GM20000 (cell line): ENCODE data around the gene EIF3K.

ENCODE experiments used
- DNase-seq: peaks from one replicate; pipeline ENCODE4 v3.0.0; 2012; ENCODE audit warnings: low spot score
- CTCF ChIP-seq: IDR thresholded peaks from 2 replicates; pipeline ENCODE4 v1.5.1; 2012; ENCODE audit warnings: mild to moderate bottlenecking, control low read depth; ENCODE audit errors: extremely low read depth, missing control alignments

Gene EIF3K

GRCh38 chr19:38638461-38638860 is 19.5 kb downstream of the EIF3K start:
- DNase-seq: no peak
- TF ChIP-seq CTCF: no peak

- no peak for DNase-seq
- no peak for TF ChIP-seq CTCF
These were observed 20.7 kb downstream of the EIF3K start for GRCh38 chr19:38639679-38640078.

GRCh38 chr19:38640368-38640767 is 21.4 kb downstream of the EIF3K start:
- no peak for TF ChIP-seq CTCF
- DNase-seq: no peak

DNA sequence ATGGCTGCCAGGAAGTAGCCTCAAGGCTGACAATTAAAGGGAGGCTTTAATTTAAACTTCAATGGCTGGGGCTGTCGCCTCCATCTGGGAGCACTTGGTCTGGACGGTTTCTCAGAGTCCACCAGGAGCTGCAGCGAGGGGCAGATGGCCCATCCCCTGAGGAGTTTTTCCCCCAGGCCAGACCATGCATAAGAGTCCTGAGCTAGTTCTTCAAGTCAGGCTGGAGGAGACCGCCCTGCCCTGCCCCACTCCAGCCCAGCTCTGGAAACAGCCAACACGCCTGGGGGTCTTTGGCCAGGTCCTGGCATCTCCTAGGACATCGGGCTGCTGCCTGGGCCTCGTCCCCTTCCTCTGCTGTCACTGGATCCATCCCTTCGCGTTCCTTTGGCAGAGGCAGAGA is 23.2 kb downstream of the EIF3K start:
- TF ChIP-seq CTCF: no peak

GRCh38 chr19:38644719-38645118 is 25.7 kb downstream of the EIF3K start:
- TF ChIP-seq CTCF: no peak
- no peak for DNase-seq

More for the DNA sequence above, 23.2 kb downstream of the EIF3K start:
- DNase-seq: no peak

DNA sequence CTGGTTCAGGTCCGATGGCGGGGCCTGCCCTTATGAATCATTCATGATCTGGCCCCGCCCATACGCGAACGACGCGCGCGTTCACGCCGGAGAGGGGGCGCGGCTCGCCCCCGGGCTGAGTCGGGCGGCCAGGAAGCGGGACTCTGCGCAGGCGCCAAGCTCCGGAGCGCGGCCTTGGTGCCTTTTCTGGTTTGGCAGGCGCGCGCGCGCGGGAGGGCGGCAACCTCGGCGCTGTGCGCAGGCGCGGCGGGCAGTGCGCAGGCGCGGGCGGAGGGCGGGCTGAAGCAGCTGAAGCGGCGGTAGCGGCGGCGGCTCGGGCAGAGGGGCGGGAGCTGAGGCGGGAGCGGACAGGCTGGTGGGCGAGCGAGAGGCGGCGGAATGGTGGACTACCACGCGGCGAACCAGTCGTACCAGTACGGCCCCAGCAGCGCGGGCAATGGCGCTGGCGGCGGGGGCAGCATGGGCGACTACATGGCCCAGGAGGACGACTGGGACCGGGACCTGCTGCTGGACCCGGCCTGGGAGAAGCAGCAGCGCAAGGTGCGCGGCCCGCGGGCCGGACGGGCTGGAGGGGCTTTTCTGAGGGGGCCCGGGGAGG is 28.5 kb downstream of the EIF3K start, which contains the start of gene ACTN4:
TSS of gene ACTN4 (plus strand) at position 282 of the 598 bp plus-strand sequence. CDS start at position 379, 97 bp downstream.
- peak; percentile 99 for DNase-seq
- TF ChIP-seq CTCF: no peak

GRCh38 chr19:38647966-38648768 is 29.2 kb downstream of the EIF3K start:
- no peak for TF ChIP-seq CTCF
- DNase-seq: no peak
